IMR-90 (cell line): ENCODE results near the gene C5.

Experiments
- BHLHE40 ChIP-seq: fragments of 150-350 bp; IDR thresholded peaks from 2 replicates; pipeline ENCODE4 v1.6.1; 2016; ENCODE audit warnings: mild to moderate bottlenecking, low read depth, low read length
- CEBPB ChIP-seq: IDR thresholded peaks from 2 replicates; pipeline ENCODE4 v1.6.1; 2012; ENCODE audit warnings: low read depth, low read length, improper control_type of control experiment
- CTCF ChIP-seq: conservative IDR thresholded peaks from 2 replicates; pipeline ENCODE4 v1.5.1; 2012; ENCODE audit warnings: mild to moderate bottlenecking, low read depth, low read length, improper control_type of control experiment
- ELK1 ChIP-seq: fragments of 150-350 bp; IDR thresholded peaks from 2 replicates; pipeline ENCODE4 v1.6.1; 2016; ENCODE audit warnings: low read depth, mild to moderate bottlenecking, low read length, moderate library complexity, borderline replicate concordance
- MAFK ChIP-seq: IDR thresholded peaks from 2 replicates; pipeline ENCODE4 v1.6.1; 2012; ENCODE audit warnings: low read depth, low read length, improper control_type of control experiment
- MAZ ChIP-seq: IDR thresholded peaks from 2 replicates; pipeline ENCODE4 v1.6.1; 2012; ENCODE audit warnings: low read depth, mild to moderate bottlenecking, low read length, improper control_type of control experiment, moderate library complexity, borderline replicate concordance
- MXI1 ChIP-seq: IDR thresholded peaks from 2 replicates; pipeline ENCODE4 v1.6.1; 2012; ENCODE audit warnings: low read depth, mild to moderate bottlenecking, low read length, moderate library complexity, borderline replicate concordance
- POLR2A ChIP-seq: IDR thresholded peaks from 2 replicates; pipeline ENCODE4 v1.6.1; 2012; ENCODE audit warnings: mild to moderate bottlenecking, low read depth, low read length
- RAD21 ChIP-seq: IDR thresholded peaks from 2 replicates; pipeline ENCODE4 v1.6.1; 2012; ENCODE audit warnings: low read length, improper control_type of control experiment
- RFX5 ChIP-seq: IDR thresholded peaks from 2 replicates; pipeline ENCODE4 v1.8.0; 2012; ENCODE audit warnings: low read depth, mild to moderate bottlenecking, low read length, moderate library complexity
- SMC3 ChIP-seq: fragments of 150-350 bp; IDR thresholded peaks from 2 replicates; pipeline ENCODE4 v1.6.1; 2016; ENCODE audit warnings: low read depth, mild to moderate bottlenecking, antibody characterized with exemption, low read length, moderate library complexity
- TF ChIP-seq, protein P1 (sequence below): fragments of 150-350 bp; IDR thresholded peaks from 2 replicates; pipeline ENCODE4 v1.6.1; 2017; ENCODE audit warnings: mild to moderate bottlenecking, antibody characterized with exemption, low read length, low read depth

GRCh38 chr9:120902569-120903535, 147.2 kb downstream of the C5 start:
- TF ChIP-seq CTCF (no peak), POLR2A (no peak), MAZ (no peak), RAD21 (no peak), MXI1 (no peak), SMC3 (no peak), ELK1 (no peak), MAFK (no peak), CEBPB (no peak), RFX5 (no peak), BHLHE40 (no peak)
- TF ChIP-seq, protein P1, sequence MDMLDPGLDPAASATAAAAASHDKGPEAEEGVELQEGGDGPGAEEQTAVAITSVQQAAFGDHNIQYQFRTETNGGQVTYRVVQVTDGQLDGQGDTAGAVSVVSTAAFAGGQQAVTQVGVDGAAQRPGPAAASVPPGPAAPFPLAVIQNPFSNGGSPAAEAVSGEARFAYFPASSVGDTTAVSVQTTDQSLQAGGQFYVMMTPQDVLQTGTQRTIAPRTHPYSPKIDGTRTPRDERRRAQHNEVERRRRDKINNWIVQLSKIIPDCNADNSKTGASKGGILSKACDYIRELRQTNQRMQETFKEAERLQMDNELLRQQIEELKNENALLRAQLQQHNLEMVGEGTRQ: no peak
